GM19468 (cell line): ENCODE data around the gene OPN1LW.
"Not testable (repeated sequence)": the region's sequence is repeated elsewhere in the genome, so short reads cannot be mapped to it uniquely, and the experiment has no call there.

Experiments used
- ATAC-seq: cut with Tn5 transposase; IDR thresholded peaks from one replicate; pipeline ENCODE4 v1.9.1; 2021; ENCODE audit warnings: mild to moderate bottlenecking, moderate library complexity, moderate number of reproducible peaks; ENCODE audit not compliant: unreplicated experiment; ENCODE audit errors: extremely low read depth

Gene OPN1LW

GRCh38 chrX:154131955-154132354, 12.1 kb upstream of the OPN1LW start:
- no peak for ATAC-seq

- no peak for ATAC-seq
Measured at GRCh38 chrX:154132366-154132765, 11.7 kb upstream of the OPN1LW start.

- no peak for ATAC-seq
Measured at GRCh38 chrX:154135458-154136229, 8.4 kb upstream of the OPN1LW start.

DNA sequence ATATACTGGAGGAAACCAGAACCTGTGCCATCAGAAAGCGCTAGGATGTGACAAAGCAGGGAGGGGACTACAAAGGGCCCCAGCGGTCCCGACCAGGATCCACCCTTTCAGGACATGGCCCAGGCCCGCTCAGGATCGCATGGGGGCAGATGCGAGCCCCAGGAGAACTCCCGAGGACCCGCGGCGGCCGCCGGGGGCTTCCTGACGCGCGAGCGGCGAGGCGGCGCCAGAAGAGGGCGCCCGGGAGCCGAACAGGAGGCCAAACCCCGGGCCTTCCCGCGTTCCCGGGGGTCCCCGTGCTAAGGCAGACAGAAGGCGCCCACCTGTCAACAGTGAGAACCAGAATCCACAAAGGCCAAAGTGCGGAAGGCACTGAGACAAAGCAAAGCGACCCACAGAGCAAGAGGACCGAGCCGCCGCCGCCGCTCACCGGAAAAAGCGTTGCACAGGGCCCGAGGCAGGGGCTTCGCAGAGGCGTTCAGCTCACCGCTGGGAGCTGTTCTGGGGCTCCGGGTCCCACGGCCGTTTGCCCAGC, 7.3 kb upstream of the OPN1LW start:
- no peak for ATAC-seq

GRCh38 chrX:154138857-154139256, 5.2 kb upstream of the OPN1LW start:
- no peak for ATAC-seq

- ATAC-seq = no peak
Measured at GRCh38 chrX:154140206-154140605, 3.8 kb upstream of the OPN1LW start.

DNA sequence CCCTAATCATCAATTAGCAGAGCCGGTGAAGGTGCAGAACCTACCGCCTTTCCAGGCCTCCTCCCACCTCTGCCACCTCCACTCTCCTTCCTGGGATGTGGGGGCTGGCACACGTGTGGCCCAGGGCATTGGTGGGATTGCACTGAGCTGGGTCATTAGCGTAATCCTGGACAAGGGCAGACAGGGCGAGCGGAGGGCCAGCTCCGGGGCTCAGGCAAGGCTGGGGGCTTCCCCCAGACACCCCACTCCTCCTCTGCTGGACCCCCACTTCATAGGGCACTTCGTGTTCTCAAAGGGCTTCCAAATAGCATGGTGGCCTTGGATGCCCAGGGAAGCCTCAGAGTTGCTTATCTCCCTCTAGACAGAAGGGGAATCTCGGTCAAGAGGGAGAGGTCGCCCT, 3.3 kb upstream of the OPN1LW start:
- no peak for ATAC-seq

DNA sequence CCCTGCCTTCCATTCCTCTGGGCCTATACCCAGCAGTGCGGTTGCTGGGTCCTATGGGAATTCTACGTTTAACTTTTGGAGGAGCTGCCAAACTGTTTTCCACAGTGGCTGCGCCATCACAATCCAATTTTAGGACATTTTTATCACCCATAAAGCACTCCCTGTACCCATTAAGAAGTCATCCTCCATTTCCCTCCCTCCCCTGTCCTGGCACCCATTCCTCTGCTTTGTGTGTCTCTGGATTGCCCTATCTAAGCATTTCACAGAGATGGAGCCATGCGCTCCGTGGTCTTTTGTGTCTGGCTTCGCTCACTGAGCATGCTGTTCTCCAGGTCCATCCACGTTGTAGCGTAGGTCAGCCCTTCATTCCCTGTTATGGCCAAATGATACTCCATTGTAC, 1.7 kb upstream of the OPN1LW start:
- ATAC-seq = no peak

- no peak for ATAC-seq
Measured at GRCh38 chrX:154142950-154143745, 895 bp upstream of the OPN1LW start.

DNA sequence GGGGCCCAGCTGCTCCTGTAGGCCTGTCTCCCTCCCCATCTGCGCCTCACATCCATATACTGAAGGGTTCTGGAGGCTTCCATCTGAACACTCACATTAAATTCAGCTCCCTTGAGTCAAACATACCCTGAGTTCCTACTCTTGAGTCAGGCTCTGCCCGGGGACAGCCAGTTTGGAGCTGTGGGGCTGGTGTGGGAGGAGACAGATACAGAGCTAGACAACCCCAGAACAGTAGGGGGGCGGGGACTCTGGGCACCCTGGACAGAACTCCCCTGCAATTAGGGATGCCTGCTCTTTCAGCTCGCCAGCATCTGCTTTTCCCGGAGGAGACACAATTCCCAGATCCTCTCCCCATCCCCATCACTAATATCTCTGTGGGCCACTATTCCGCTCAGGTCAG, 7.0 kb downstream of the OPN1LW start:
- not testable (repeated sequence) for ATAC-seq

GRCh38 chrX:154156221-154156620, 12.2 kb downstream of the OPN1LW start:
- not testable (repeated sequence) for ATAC-seq

- ATAC-seq = not testable (repeated sequence)
Measured at GRCh38 chrX:154157207-154157606, 13.2 kb downstream of the OPN1LW start.

DNA sequence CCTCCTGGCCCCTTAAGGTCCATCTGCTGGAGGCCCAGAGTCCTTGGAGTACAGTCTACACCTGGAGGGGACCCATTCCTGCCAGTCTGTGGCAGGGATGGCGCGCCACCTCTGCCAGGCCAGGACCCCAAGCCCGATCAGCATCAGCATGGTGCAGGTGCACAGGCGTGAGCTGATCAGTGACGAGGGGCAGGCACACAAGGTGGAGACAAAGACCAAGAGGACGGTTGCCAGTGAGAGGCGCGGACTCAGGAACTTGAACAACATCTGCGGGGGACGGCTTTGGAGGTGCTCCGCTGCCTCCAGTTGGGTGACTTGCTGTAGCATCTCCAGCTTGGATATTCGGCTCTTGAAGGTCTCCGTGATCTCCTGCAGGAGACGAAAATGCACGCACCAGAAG, 15.3 kb downstream of the OPN1LW start:
- ATAC-seq = not testable (repeated sequence)

- ATAC-seq = not testable (repeated sequence)
Measured at GRCh38 chrX:154164902-154165301, 20.9 kb downstream of the OPN1LW start.

GRCh38 chrX:154168384-154168783, 24.3 kb downstream of the OPN1LW start:
- ATAC-seq = not testable (repeated sequence)

GRCh38 chrX:154172535-154172943, 28.5 kb downstream of the OPN1LW start:
- not testable (repeated sequence) for ATAC-seq

DNA sequence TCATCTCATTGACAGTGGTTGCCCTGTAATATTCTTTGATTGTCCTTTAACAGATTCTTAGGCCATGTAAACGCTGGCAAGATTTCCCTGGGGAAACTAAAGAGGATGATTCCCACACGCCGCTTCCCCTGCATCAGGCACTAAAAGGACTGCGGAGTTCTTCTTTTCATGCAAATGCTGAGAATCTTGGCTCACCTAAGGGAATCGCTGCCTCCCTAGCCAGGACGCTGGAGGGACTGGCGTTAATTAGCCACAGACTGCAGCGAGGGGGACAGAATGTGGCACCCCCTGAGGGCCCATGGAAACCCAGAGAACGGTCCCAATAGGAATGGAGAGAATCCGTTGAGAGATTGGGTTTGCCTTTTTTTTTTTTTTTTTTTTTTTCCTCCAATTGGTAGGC, 30.3 kb downstream of the OPN1LW start:
- not testable (repeated sequence) for ATAC-seq

DNA sequence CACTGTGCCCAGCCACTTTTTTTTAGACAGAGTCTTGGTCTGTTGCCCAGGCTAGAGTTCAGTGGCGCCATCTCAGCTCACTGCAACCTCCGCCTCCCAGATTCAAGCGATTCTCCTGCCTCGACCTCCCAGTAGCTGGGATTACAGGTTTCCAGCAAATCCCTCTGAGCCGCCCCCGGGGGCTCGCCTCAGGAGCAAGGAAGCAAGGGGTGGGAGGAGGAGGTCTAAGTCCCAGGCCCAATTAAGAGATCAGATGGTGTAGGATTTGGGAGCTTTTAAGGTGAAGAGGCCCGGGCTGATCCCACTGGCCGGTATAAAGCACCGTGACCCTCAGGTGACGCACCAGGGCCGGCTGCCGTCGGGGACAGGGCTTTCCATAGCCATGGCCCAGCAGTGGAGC, 38.3 kb downstream of the OPN1LW start, which contains the start of gene OPN1MW:
TSS of gene OPN1MW (plus strand) at position 301 of the 400 bp plus-strand sequence. CDS start at position 383, 82 bp downstream.
- not testable (repeated sequence) for ATAC-seq

DNA sequence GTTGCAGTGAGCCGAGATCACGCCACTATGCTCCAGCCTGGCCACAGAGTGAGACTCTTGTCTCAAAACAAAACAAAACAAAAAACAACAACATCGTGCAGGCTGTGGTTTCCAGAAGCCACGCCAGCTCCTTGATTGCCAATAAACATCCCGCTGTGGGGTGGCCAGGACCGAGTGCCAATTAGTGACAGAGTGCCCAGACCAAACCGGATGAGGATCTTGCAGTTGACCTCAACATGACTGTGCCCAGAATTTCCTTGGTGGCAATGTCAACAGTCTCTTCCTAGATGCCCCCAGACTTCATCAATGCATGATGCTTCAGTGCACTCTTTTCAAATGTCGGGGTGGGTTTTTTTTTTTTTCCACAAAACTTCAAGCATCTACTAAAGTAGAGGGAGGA, 39.8 kb downstream of the OPN1LW start:
- not testable (repeated sequence) for ATAC-seq

GRCh38 chrX:154192846-154193245, 48.8 kb downstream of the OPN1LW start:
- ATAC-seq = not testable (repeated sequence)

DNA sequence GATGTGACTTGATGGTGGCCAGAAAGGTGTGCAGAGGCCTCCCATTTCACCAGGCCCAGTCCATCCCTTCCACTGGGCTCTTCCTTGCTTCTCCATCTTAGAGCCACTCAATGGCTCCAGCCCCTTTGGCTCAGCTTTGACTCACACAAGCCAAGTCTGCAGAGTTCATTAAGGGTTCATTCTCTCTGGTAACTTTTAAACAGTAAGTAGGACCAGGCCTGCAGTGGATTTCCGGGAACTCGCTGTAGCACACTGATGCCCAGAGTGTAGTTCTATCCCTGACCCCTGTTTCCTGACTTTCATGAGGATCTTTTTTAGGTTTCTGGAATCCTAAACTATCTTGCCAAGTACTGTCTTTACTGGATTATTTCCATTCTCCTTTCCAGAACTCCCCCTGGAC, 50.3 kb downstream of the OPN1LW start:
- ATAC-seq = not testable (repeated sequence)
